GM19099 (cell line): ENCODE measurements around the gene YIF1B.

Source experiments
- POLR2A ChIP-seq: IDR thresholded peaks from 3 replicates; pipeline ENCODE4 v1.6.1; 2011; ENCODE audit warnings: low read depth; ENCODE audit not compliant: insufficient read length; ENCODE audit errors: extremely low read depth

Gene YIF1B

DNA sequence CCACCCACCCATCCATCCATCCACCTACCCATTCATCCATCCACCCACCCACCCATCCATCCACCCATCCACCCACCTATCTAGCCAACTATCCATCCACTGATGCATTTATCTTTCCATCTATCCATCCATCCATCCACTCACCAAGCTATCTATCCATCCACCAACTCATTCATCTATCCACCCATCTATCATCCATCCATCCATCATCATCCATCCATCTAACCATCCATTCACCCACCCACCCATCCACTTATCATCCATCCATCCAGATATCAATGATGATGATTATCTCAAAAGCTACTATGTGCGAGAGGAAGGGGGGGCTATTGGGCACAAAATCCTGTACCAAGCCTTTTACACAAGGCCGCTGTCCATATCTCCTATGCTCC is 5.5 kb downstream of the YIF1B start:
- no peak for TF ChIP-seq POLR2A

DNA sequence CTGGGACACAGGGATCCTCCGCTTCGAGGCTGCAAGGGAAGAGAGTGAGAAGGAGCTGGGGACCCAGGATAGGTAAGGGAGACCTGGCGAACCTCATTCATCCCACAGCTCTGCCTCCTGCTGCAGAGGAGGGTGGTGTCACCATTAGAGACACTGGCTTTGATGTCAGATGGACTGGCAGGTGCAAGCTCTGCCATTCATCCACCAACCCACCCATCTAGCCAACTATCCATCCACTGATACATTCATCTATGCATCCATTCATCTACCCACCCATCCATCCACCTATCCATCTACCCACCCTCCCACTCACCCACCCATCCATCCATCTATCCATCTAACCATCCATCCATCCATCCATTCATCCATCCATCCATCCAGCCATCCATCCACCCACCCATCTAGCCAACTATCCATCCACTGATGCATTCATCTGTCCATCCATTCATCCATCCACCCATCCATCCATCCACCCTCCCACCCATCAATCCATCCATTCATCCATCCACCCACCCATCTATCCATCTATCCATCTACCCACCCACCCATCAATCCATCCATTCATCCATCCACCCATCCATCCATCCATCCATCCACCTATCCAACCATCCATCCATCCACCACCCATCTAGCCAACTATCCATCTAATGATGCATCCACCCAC is 6.0 kb downstream of the YIF1B start:
- TF ChIP-seq POLR2A, result no peak

DNA sequence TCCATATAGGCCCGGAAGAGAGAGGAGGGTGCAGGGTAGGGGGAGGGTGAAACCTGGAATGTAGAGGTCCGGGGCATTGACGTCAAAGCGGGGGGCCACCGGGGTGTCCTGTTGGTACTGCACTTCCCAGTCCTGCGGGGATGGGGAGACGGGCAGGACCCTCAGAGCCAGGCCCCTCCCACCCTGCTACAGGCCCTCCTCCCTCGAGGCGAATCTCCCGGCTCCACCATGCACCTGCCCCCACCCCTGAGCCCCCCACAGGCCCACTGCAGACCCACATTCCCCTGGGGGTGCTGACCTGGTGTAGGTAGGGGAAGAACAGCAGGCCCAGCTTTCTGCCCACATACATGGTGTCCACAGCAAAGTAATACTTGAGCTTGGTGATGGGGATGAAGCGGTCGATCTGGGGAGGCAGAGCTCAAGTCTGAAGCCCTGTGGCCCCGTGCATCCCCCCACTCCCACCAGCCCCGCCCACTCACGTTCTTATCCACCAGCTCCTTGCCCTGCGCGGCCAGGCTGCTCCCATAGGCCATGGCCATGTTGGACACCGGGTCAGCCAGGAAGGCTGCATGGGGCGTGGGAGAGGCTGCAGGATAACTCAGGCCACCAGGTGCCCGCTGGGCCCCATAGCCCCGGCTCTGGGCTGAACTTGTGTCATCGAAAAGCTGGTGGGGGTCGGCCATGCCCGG is 6.7 kb downstream of the YIF1B start:
- no peak for TF ChIP-seq POLR2A

DNA sequence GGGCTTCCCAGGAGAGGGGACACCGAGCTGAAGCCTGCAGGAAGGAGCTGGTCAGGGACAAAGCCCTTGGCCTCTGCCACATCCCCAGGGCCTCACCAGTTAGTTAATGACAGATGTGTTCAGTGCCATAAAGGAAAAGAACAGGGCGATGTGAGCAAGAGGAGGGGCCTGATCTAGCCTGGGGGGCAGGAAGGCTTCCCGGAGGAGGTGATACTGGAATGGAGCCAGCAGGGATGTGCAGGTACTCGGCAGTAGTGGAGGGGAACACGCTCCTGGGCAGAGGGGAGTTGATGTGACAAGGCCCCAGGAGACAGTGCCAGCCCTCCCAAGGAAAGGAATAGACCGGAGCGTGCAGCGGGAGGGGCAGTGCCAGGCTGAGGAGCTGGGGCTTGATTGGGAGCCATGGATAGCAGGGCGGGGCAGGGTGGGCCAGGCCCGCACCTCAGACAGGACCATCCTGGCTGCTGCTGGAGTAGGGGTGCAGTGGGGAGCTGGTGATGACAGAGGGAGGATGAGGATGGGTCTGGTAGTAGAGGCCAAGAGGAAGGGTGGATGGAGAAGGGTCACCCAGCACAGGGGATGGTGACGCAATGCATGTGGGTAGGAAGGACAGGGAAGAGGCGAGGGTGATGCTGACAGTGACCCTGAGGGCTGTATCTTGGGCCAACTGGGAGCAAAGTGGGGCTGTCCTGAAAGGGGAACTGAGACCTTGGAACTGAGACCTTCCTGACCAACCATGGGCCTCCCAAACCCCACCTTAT is 7.6 kb downstream of the YIF1B start:
- no peak for TF ChIP-seq POLR2A

DNA sequence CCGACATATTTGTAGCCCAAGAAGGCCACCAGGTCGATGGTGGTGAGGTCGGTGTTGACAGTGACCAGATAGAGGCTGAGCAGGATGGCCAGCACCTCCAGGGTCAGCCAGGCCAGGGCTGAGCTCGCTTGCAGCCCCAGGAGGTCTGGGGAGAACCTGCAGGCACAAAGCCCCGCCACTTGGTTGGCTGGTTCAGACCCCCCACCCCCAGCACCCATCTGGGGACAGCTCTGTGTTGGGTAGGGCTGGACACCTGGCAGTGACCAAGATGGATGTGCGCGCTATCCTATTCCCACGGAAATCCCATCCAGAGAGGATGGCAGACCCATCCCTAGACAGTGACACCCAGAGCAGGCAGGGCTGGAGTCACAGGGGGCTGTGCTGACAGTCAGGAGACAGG is 8.2 kb downstream of the YIF1B start:
- no peak for TF ChIP-seq POLR2A

DNA sequence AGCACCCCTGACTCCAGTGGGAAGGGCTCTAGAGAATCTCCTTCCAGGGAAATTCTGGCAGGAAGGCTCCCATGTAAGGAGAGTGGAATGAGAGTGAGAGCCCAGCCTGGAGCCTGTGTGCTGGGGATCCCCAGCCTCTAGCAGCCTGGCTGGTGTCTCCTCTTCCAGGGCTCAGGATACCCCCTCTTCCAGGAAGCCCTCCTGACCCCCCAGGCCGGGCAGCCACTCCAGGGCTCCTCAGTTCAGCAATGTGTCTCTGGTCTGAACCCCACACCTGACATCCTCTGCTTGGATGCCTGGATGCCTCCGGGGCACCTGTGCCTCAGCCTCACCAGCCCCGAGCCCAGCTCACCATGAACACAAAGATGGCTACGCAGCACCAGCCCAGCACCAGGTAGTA is 8.7 kb downstream of the YIF1B start:
- no peak for TF ChIP-seq POLR2A

DNA sequence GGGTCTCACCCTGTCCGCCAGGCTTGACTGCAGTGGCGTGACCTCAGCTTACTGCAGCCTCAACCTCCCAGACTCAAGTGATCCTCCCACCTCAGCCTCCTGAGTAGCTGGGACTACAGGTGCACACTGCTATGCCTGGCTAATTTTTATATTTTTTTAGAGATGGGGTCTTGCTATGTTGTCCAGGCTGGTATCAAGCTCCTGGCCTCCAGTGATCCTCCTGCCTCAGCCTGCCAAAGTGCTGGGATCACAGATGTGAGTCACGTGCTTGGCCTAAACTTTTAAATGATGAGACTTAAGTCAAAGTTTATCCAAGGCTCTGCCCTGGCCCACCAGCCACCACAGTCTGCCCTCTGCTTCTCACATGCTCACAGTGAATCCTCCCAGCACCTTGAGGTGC is 9.5 kb downstream of the YIF1B start:
- no peak for TF ChIP-seq POLR2A

DNA sequence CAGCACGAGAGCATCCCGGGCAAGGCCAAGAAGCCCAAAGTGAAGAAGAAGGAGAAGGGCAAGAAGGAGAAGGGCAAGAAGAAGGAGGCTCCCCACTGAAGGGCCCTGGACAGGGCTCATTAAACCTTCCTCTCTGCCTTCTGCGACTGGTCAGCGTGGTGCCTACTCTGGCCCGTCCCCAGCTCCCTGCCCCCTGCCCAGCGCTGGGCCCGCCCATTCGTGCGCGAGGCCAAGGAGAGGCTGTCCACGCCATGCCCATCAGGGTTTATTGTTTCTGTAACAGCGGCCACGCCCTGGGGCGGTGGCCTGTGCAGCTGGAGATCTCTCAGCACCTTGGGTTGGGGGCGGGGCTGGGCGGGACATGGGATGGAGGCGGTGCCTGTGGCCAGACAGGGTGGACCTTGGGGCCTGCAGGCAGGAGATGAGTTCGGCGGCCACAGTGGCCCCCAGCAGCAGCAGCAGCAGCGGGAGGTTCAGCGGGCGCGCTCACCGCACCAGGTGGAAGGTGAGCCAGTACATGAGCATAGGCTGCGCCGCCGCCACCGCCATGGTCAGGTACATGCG is 10.8 kb downstream of the YIF1B start:
- no peak for TF ChIP-seq POLR2A

DNA sequence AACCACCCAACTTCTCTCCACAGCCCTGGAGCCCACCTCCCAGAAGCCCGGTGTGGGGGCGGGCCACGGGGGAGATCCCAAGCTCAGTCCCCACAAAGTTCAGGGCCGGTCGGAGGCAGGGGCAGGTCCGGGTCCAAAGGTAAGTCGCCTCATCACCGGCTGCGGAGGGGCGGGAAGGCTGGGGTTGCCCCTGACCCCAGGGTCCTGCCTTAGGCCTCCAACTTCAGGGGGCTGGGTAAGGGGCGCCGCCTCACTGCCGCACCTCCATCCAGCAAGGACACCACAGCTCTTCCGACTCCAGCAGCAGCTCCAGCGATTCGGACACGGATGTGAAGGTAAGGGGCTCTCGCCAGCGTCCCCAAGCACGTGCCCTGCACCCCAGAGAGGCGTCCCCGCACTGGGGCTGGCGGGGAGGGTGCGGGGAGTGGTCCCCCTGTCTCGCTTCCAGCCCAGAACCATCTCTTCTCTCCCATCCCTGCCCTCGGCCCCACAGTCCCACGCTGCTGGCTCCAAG is 11.3 kb downstream of the YIF1B start:
- no peak for TF ChIP-seq POLR2A

DNA sequence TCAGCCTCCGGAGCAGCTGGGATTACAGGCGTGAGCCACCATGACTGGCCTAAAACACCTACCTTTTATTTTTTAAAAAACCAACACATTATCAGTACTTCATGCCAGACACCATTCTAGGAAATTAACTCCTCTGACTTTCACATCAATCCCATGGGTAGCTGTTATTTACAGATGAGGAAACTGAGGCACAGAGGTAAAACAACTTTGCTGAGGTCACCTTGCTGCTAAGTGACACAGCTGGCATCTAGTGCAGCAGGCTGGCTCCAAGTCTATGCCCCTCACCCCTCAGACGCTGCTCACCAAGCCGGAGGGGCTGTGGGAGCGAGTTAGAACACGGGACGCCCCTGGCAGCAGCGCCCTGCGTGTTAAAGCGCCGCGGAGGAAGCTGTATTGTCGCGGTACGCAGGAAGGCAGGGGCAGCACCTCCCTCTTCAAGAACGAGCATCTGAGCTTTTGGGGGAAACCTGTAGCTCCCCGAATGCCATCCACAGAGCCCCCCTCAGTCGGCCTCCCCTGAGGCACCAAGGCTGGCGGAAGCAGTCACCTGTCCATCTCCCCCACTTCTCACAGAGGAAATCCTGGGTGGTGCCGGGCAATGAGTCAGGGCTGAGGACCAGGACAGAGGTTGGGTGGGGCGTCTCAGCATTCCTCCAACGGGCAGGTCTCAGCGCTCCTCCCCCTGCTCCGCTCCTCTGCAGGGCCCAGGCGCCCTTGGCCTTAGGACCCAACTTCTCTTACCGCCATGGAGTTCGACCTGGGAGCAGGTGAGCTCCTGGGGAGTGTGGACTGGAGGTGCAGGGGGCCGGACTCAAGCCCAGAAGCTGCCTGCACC is 12.0 kb downstream of the YIF1B start, which contains the start of gene C19orf33:
TSS of gene C19orf33 (plus strand) at position 735 of the 835 bp plus-strand sequence. CDS start at position 746, 11 bp downstream.
- TF ChIP-seq POLR2A, result no peak

DNA sequence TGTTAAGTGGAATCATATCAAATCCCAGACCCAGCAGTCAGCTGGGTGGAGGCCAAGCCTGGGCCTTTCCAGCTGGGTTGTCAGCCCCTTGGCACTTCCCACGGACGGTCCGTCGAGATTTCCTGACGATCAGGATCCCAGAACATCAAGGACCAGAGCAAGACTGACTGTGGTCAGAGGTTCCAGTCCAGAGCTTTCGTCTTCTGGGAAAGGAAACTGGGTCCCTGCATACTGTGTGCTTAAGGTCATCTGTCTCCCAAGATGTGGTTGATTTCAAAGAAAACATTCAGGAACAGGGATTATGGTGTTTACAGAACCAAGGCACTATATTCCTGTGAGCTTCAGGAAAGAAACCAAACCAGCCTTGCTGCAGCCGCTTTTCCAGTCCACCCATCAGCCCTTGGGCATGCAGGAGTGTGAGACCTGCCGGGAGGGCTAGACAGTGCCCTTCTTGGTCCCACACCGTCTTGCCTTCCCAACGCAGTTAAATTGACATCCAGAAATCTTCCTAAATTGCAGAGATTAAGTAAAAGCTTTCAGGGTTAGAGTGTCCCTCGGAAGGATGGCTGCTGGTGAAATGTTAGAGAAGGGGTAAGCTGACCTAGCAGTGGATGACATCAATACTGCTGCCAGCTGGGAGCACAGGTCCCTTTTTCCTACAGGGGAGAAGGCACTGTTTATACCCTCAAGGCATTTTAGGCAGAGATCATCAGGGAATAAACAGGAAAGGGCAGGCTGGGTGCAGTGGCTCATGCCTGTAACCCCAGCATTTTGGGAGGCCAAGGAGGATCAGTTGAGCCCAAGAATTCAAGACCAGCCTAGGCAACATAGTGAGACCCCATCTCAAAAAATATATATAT is 16.7 kb downstream of the YIF1B start:
- TF ChIP-seq POLR2A, result no peak

DNA sequence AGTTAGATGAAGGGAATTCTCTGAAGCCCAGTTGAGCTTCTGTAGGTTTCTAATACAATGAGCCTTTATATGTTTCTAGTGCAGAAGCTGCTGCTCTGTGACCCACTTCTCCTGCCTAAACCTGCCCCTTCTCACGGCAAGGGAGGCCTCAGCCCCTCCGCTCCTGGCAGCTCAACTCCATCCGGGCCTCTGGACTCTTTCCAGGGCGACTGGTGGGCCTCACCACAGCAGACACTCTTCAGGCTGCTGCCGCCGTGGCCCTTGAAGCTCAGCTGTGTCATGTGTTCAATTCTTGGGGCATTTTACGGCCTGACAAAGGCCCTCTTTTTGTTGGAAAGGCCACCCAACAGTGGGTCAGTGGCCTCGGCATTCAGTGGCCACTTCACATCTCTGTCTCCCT is 21.7 kb downstream of the YIF1B start:
- TF ChIP-seq POLR2A, result no peak

DNA sequence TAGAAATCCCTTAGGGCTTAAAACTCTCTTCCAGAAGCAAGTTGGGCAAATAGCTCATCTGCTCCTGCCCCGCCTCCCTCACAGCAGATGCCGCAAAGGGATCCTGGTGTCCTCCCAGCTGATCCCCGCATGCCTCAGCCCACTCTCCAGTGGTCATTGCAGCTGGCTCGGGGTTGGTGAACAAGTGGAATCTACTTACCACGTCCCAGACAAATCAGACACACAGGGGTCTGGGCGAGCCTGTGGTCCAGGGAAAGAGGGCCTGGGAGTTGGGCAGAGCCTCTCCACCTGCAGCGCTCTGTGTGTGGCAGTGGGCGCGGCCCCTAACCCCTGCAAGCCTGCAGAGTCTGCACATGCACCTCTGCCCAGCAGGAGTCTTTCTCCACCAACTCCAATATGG is 22.5 kb downstream of the YIF1B start:
- no peak for TF ChIP-seq POLR2A

DNA sequence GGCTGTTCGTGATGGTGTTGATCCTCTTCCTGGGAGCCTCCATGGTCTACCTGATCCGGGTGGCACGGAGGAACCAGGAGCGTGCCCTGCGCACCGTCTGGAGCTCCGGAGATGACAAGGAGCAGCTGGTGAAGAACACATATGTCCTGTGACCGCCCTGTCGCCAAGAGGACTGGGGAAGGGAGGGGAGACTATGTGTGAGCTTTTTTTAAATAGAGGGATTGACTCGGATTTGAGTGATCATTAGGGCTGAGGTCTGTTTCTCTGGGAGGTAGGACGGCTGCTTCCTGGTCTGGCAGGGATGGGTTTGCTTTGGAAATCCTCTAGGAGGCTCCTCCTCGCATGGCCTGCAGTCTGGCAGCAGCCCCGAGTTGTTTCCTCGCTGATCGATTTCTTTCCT is 23.9 kb downstream of the YIF1B start:
- TF ChIP-seq POLR2A, result no peak
